GM21360 (cell line): Measurements from ENCODE around the gene C14orf93.

Experiments
- ATAC-seq: cut with Tn5 transposase; IDR thresholded peaks from one replicate; pipeline ENCODE4 v1.9.1; 2021; ENCODE audit warnings: mild to moderate bottlenecking, moderate library complexity; ENCODE audit not compliant: unreplicated experiment

The C14orf93 gene

DNA sequence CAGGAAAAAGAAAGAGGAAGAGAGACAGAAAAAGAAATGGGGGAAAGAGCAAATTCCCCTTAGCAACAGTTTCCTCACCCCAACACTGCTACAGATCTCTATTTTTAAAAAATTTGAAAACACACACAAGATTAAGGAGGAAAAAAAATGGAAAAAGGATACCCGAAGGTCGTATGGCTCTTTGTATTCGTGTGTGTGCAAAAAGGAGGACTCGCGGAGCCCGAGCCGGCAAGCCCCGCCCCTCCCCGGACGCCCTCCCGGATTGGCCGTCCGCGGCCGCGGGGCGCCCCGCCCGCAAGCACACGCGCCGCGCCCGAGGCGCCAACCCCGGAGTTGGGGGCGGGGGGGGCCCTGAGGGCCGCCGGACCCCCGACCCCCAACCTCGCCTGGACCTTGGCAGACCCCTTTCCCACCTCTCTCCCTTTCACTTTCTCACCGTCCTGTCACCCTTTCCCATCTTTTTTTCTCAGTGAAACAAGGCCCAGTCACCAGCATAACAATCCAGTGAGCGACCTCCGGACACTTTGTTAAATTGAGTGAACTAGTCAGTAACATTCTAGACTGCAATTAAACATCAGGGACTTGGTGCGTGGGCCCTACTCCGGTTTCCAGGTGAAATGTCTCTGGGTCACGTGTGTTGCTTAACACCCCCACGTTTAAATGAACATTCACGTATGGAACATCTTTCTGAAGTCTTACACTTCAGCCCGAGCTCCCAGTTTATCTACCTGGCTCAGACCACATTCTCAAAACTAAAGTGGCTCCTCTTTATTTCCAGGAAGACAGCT is at the start of gene C14orf93:
C14orf93 (minus strand) TSS at position 205 of the 788 bp plus-strand sequence. CDS start 11,120 bp downstream, outside the sequence.
- peak; percentile 46 for ATAC-seq

DNA sequence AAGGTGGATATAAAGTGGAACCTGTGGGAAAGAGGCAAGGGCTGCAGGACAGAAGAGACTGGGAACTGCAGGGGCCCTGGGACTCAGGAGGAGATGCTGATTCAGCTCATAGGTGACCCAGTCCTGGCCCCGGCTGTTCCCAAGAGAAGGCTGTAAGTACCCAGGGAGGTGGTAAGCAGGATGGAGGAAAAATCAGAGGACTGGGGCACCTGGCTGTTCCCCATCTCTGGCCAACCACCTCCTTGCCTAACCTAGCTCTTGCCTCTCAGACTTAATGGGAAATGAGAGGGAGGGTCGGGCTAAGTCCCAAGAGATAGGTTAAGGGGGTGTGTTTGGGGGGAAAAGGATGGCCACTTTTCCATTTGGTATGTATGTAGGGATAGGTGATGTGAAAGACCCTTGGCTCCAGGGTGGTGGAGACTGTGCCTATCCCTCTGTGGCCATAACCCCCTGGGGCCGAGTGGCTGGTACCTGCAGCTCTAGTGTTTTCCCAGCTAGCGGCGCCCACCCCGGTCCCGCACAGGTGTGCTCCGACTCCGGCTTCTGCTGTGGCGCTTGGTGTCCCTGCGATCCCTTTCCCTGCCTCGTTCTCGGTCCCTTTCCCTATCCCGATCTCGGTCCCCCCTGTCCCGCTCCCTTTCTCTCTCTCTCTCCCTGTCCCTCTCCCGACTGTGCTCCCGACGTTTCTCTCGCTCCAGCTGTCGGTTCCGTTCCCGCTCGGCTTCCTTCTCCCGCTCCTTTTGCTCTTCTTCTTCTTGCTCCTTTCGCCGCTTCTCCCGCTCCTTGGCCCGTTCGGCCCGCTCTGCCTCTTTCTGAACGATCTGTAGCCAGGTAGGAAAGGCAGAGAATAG is 48.9 kb upstream of the C14orf93 start:
- ATAC-seq, result no peak

DNA sequence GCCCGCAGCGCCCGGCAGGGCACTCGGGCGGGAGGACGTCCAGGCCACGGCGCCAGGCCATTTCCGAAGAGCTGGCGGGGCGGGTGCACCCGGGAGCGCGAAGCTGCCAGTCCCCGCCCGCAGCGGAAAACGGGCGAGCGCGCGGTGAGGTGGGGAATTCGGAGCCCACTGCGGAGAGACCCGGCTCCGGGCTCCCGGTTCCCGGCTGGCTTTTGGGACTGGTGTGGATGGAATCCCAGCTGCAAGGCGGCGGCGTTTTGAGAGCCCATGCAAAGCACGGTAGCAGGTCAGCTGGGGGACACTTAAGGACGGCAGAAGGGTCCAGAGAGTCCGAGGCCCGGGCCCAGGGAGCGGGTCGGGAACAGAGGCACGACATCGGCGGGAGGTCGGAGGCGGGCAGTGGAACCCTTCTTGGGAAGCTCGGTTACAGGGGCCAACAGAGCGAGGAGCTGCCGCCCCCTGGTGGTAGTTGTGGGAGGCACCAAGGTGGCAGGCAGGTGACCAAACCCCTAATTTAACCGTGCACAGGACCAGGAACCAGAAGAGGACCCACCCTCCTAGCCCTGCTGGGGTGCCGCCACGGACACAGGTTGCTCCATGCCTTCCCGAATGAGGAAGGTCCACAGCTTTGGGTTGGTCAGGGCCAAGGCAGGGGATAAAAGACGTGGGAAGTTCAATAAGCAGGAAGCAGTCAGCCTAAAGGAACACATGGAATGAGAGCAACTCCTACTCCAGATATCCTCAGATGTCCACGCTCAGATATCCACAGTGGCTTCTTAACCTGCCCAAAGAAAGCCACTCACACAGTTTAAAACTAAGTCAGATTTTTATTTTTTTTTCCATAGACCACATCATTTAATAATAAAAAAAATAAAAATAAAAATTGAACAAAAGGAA is 48.1 kb upstream of the C14orf93 start:
- peak; percentile 52 for ATAC-seq

DNA sequence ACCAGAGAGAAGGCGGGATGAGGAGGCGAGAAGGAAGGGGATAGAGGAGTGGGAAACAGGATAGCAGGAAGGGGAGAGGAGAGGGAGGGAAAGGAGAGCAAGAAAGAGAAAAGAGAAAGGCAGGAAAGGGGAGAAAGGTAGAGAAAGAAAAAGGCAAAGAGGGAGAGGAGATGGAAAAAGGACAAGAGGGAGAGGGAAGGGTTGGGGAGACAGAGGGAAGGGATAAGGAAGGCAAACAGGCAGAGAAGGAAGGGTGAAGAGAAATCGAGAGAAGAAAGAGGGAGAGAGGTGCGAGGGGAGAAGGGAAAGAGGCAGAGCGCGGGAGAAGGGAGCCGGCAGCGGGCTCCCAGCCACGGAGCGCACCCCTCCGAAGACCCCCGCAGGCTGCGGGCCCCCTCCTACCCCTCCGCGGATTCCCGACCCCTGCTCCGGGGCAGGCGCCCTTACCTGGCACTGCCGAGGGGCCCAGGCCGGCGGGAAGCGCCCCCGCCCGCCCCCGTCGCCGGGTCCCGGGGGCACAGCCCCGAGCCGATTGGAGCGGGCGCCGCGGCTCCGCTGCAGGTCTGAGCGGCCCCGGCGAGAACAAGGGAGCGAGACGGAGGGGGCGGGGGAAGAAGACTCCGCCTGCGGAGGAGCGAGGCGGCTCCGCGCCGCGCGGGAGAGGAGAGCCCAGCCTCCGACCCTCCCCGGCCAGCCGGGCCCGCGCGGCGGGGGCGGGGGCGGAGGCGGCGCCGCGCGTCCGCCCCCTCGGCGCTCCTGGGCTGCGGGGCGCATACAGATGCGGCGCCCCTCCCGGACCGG is 47.2 kb upstream of the C14orf93 start, which contains the start of gene CDH24:
CDH24 (minus strand) TSS at position 565 of the 801 bp plus-strand sequence. CDS start 1,787 bp downstream, outside the sequence.
- peak; percentile 53 for ATAC-seq

GRCh38 chr14:23056145-23056955 is 46.4 kb upstream of the C14orf93 start:
- no peak for ATAC-seq

- ATAC-seq, result no peak
Measured at GRCh38 chr14:23055621-23056144, 45.7 kb upstream of the C14orf93 start.

DNA sequence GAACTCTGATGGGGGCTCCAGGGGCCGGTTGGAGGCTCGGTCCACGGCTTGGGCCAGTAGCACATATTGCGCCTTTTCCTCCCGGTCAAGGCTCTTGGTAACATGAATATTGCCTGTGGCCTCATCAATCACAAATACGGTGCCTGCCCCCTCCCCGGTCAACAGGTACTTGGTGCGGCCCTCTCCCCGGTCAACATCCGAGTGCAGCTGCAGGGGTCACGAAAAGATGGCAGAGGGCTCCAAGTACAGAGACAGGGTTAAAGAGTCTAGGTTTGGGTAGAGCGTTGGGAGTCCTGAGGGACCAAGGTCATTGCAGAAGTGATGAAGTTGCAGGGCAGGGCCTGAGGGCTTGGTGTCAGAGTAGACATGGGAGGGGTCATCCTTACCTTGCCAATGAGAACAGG is 45.2 kb upstream of the C14orf93 start:
- no peak for ATAC-seq

DNA sequence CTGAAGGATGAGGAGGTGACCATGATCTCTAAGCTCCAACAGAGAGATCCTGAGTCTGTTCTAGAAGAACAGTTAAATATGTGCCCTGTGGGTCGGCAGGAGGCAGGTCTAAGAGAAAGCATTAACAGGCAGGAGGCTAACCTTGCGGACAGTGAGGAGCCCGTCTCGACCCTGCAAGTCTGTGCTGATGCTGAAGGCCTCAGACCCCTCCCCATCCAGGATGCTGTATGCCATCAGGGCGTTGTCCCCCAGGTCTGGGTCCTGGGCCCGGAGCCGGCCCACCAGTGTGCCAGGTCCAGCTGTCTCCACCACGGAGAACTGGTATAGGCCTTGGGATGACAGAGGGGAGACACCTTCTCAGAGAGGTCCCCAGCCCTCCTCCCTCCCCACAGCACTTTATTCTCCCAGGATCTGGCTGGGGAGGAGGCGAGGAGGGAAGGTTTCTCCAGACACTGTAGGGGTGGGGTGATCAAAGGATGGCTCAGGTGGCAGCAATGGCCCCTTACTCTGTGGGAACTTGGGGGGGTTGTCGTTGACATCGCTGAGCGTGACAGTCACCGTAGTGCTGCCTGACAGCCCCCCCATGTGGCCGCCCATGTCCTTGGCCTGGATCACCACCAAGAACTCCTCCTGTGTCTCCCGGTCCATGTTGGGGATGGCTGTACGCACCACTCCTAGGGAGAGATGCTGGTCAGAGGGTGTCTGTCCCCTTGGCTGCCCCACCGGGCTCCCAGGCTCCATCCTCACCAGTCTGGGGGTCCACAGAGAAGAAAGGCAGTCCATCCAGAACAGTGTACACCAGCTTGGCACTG is 44.3 kb upstream of the C14orf93 start:
- no peak for ATAC-seq

GRCh38 chr14:23053426-23053825 is 43.5 kb upstream of the C14orf93 start:
- no peak for ATAC-seq

DNA sequence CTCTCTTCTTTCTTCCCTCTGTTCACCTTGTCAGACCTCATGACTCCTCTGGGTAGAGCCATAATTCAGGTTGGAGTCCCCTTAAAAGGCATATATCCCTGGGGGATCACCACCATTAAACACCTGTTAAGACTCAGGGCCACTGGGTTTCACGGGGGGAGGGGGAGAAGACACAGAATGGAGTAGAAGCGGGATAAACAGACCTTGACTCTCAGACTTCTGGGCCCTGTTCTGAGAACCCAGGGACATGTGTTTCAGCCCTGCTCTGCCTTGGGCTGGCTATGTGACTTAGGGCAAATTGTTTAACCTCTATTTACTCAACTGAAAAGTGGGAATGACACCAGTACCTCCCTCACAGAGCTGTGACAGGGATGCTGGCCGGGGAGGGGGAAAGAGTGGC is 42.7 kb upstream of the C14orf93 start:
- no peak for ATAC-seq

GRCh38 chr14:23052182-23052623 is 42.3 kb upstream of the C14orf93 start:
- no peak for ATAC-seq

DNA sequence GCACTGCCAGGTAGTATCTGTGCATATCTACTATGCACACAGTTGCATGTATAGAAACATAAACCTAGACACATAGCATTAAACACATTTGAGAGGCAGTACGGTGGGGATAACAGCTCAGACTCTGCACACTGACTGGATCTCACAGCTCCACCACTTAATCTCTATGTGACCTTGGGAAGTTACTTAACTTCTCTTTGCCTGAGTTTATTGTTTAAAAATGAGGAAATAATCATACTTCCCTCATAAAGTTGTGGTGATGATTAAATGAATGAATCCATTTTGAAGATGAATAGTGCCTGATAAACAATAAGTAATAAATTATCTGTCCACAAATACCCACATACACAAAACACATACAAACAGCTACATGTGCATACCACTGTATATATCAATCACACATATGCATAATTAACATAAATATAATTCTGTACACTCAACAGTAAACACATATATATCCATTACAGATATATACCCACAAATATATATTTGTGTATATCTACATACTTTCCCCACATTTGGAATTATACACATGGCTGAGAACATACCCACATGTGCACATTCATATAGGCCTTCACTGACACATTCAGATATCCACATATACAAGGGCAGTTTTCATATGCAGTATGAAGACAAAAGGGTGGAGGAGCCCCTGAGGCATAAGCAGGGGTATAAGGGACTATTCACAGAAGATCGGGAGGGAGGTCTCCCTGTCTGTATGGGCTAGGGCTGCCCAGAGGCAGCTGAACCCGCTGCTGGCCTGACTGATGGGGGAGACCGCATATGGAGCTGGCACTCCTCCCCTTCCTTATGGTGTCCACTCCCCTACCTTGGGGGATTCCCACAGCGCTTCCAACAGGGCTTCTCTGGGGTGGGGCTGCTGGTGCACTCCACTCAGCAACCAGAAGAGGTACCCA is 41.5 kb upstream of the C14orf93 start:
- ATAC-seq, result no peak

- no peak for ATAC-seq
Measured at GRCh38 chr14:23049011-23049410, 39.1 kb upstream of the C14orf93 start.

DNA sequence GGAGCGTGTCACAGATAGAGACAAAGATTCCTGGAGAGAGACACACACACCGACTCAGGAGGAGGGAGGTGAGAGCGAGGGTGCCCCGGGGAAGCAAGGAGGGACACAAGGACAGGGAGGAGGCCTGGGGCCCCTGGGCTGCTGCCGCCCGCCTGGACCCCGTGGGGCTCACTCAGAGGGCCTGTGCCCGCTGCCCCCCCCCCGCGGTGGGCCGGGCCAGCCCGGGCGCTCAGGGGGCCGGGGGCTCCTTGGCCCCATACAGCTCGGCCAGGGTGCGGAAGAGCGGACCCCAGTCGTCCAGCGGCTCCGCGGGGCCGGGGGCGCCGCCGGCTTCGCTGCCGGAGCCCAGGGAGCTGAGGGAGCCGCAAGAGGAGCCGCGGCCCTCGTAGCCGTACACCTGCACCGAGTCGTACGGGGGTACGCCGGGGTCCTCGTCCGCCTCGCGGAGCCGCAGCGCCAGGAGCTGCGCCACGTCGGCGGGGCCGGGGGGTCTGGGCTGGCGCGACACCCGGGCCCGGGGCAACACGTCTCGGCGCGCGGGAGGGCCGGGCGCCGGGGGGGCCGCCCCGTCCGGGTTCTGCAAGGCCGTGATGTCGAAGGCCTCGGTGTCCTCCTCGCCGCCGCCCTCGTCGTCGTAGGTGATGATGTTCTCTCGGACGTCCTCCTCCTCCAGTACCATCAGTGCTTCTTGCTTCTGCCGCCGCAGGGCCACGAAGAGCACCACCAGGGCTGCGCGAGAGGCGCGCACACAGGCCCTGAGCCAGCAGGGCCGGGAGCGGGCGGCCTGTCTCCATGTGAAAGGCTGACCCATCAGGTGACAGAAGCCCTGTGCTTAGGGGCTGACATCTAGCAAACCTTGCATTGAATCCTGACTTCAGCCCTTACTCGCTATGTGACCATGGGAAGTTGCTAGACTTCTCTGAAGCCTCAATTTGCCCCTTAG is 38.1 kb upstream of the C14orf93 start:
- no peak for ATAC-seq

DNA sequence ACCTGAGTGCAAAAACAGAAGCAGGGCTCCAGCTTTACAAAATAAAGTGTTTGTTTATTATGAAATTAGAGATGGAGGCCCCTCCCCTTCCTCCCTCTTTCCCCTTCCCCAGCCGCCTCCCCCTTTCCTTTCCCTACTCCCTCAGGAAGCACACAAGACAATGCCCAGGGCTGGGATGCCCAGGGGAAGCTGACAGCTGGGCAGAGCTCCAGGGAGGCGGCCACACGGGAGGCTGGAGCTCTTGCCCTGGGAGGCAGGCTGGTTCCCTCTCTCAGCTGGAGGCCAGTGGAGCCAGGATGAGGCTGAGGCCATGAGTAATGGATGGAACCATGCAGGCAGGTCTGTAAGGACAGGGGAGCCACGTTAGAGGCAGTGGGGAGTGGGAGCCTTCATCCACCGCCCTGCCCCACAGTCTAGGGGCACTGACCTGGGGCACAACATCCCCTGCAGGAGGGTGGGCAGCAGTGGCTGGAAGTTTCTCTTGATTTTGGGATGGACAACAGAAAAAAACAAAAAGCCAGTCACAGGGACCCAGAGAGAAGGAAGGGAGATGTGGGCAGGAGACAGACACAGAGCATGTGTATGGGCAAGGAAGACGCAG is 37.2 kb upstream of the C14orf93 start:
- no peak for ATAC-seq
